H1 (cell line): ENCODE results near the gene SLC19A1. TPM values are rescaled to one million over a fixed set of nuclear protein-coding genes. Genes with fewer than 3 reads are reported as not detected.

Experiments used
- CTCF ChIA-PET: fragments of 300-600 bp; sonication (Branson Sonifier 250); formaldehyde crosslinking; loops from one replicate; lab custom pipeline; 2021; ENCODE audit not compliant: partially characterized antibody; lab: Charles Lee
- POLR2A ChIA-PET: fragments of 300-600 bp; sonication (Branson Sonifier 250); formaldehyde crosslinking; loops from one replicate; lab custom pipeline; 2021; ENCODE audit warnings: inconsistent platforms; ENCODE audit not compliant: partially characterized antibody; lab: Charles Lee
- DNase-seq, 2 experiments: peaks; one replicate each; pipeline versions ENCODE4 v3.0.0 to v3.0.0-alpha.2; 2010 to 2022; ENCODE audit warnings: low spot score in 2 of 2, low read depth in 1 of 2, mixed read lengths in 1 of 2
- FAIRE-seq: peaks from 2 replicates; lab custom pipeline; 2011; peaks lifted over from hg19 to GRCh38; lab: Jason Lieb, UNC
- H2AFZ ChIP-seq: 2 replicates; pipeline ENCODE4 v1.8.1; 2012; ENCODE audit warnings: low read length, inconsistent platforms
- H2AK5ac ChIP-seq: 2 replicates; pipeline ENCODE4 v1.6.1; 2013; ENCODE audit warnings: low read depth, low read length
- H2BK120ac ChIP-seq: replicated peaks from 2 replicates; pipeline ENCODE3; 2013; ENCODE audit warnings: low read depth, low read length, inconsistent platforms
- H2BK12ac ChIP-seq: 2 replicates; pipeline ENCODE4 v1.6.1; 2013; ENCODE audit warnings: low read depth, low read length
- H2BK15ac ChIP-seq: 2 replicates; pipeline ENCODE4 v1.6.1; 2013; ENCODE audit warnings: low read length
- H2BK20ac ChIP-seq: 2 replicates; pipeline ENCODE4 v1.6.1; 2013; ENCODE audit warnings: low read length
- H2BK5ac ChIP-seq: 2 replicates; pipeline ENCODE4 v1.6.1; 2013; ENCODE audit warnings: low read depth, low read length
- H3K14ac ChIP-seq: 2 replicates; pipeline ENCODE4 v1.6.1; 2013; ENCODE audit warnings: inconsistent platforms; ENCODE audit not compliant: insufficient read length
- H3K18ac ChIP-seq: 2 replicates; pipeline ENCODE4 v1.6.1; 2013; ENCODE audit warnings: low read length; ENCODE audit errors: extremely low read depth
- H3K23ac ChIP-seq: 2 replicates; pipeline ENCODE4 v1.6.1; 2013; ENCODE audit warnings: inconsistent platforms; ENCODE audit not compliant: insufficient read length
- H3K23me2 ChIP-seq: 2 replicates; pipeline ENCODE4 v1.6.1; 2013; ENCODE audit warnings: low read depth, low read length
- H3K27ac ChIP-seq: 2 replicates; pipeline ENCODE4 v1.6.1; 2011; ENCODE audit warnings: low read depth, low read length, inconsistent platforms
- H3K27me3 ChIP-seq, 4 experiments: replicated peaks in 1 of 4; 1 replicate in 1 of 4; 2 replicates in 3 of 4; pipeline versions ENCODE4 v1.6.1 to v1.8.1; 2011 to 2013; ENCODE audit warnings: low read length in 3 of 4, mild to moderate bottlenecking in 3 of 4, inconsistent platforms in 2 of 4, mixed read lengths in 2 of 4, moderate library complexity in 1 of 4; ENCODE audit not compliant: control insufficient read depth in 3 of 4, insufficient read depth in 3 of 4; ENCODE audit errors: extremely low read depth in 1 of 4
- H3K36me3 ChIP-seq, 4 experiments: 2 replicates each; pipeline versions ENCODE4 v1.6.1 to v1.8.1; 2011 to 2013; ENCODE audit warnings: mild to moderate bottlenecking in 4 of 4, low read length in 3 of 4, moderate library complexity in 2 of 4, control low read depth in 1 of 4, inconsistent platforms in 1 of 4; ENCODE audit not compliant: insufficient read depth in 4 of 4, control insufficient read depth in 2 of 4
- H3K4ac ChIP-seq: replicated peaks from 2 replicates; pipeline ENCODE3; 2013; ENCODE audit warnings: low read length, low read depth, mixed read lengths, inconsistent platforms; ENCODE audit not compliant: insufficient read length
- H3K4me1 ChIP-seq, 4 experiments: replicated peaks in 1 of 4; 1 replicate in 1 of 4; 2 replicates in 3 of 4; pipeline versions ENCODE4 v1.6.1 to v1.8.1; 2011 to 2013; ENCODE audit warnings: low read length in 3 of 4, inconsistent platforms in 2 of 4, mixed read lengths in 1 of 4; ENCODE audit not compliant: insufficient read depth in 4 of 4, control insufficient read depth in 3 of 4
- H3K4me2 ChIP-seq, 2 experiments: 2 replicates each; pipeline versions ENCODE4 v1.6.1 to v1.8.1; 2011 to 2013; ENCODE audit warnings: low read depth in 2 of 2, low read length in 2 of 2, control low read depth in 1 of 2, inconsistent platforms in 1 of 2, mild to moderate bottlenecking in 1 of 2; ENCODE audit not compliant: insufficient read depth in 1 of 2
- H3K4me3 ChIP-seq, 4 experiments: fragments of 200-600, 300-600 bp in 1 of 4; sonication (generic), shearing (Covaris generic), sonication (Bioruptor Twin) in 1 of 4; 2 replicates each; pipeline versions ENCODE4 v1.5.1 to v1.8.1; 2011 to 2016; ENCODE audit warnings: low read length in 4 of 4, low read depth in 3 of 4, control low read depth in 2 of 4, inconsistent platforms in 2 of 4, mild to moderate bottlenecking in 2 of 4, mixed read lengths in 1 of 4, moderate library complexity in 1 of 4; ENCODE audit not compliant: insufficient read depth in 2 of 4; ENCODE audit errors: extremely low read depth in 1 of 4
- H3K56ac ChIP-seq: replicated peaks from 2 replicates; pipeline ENCODE3; 2013; ENCODE audit warnings: low read depth, mild to moderate bottlenecking, mixed read lengths, low read length, inconsistent platforms; ENCODE audit not compliant: insufficient read length
- H3K79me1 ChIP-seq: 2 replicates; pipeline ENCODE4 v1.6.1; 2013; ENCODE audit warnings: low read depth, low read length, control low read depth
- H3K79me2 ChIP-seq, 2 experiments: 2 replicates each; pipeline versions ENCODE4 v1.6.1 to v1.8.1; 2012 to 2013; ENCODE audit warnings: low read length in 2 of 2, mild to moderate bottlenecking in 2 of 2, inconsistent platforms in 1 of 2; ENCODE audit not compliant: insufficient read depth in 2 of 2, control insufficient read depth in 1 of 2
- H3K9ac ChIP-seq, 4 experiments: replicated peaks in 1 of 4; 1 replicate in 1 of 4; 2 replicates in 3 of 4; pipeline versions ENCODE4 v1.6.1 to v1.8.1; 2011 to 2013; ENCODE audit warnings: low read depth in 3 of 4, low read length in 3 of 4, control low read depth in 2 of 4, mild to moderate bottlenecking in 2 of 4, moderate library complexity in 2 of 4, inconsistent platforms in 1 of 4; ENCODE audit errors: extremely low read depth in 1 of 4
- H3K9me3 ChIP-seq, 2 experiments: 2 replicates each; pipeline versions ENCODE4 v1.6.1 to v1.8.1; 2012 to 2013; ENCODE audit warnings: mild to moderate bottlenecking in 2 of 2, moderate library complexity in 2 of 2, control low read depth in 1 of 2, inconsistent platforms in 1 of 2, low read depth in 1 of 2, low read length in 1 of 2, mixed read lengths in 1 of 2; ENCODE audit not compliant: insufficient read depth in 2 of 2
- H4K20me1 ChIP-seq, 2 experiments: replicated peaks in 1 of 2; 2 replicates each; pipeline versions ENCODE3 to v1.8.1; 2011 to 2013; ENCODE audit warnings: inconsistent platforms in 2 of 2, low read length in 2 of 2, mild to moderate bottlenecking in 1 of 2; ENCODE audit not compliant: insufficient read depth in 2 of 2, control insufficient read depth in 1 of 2
- H4K5ac ChIP-seq: 2 replicates; pipeline ENCODE4 v1.6.1; 2013; ENCODE audit warnings: low read length, low read depth, mixed read lengths, inconsistent platforms; ENCODE audit not compliant: insufficient read length
- H4K8ac ChIP-seq: 2 replicates; pipeline ENCODE4 v1.8.0; 2013; ENCODE audit warnings: mild to moderate bottlenecking, moderate library complexity, low read length, inconsistent platforms; ENCODE audit not compliant: insufficient read depth; ENCODE audit errors: extremely low read depth
- H4K91ac ChIP-seq: replicated peaks from 2 replicates; pipeline ENCODE3; 2013; ENCODE audit warnings: low read length, mixed read lengths, inconsistent platforms; ENCODE audit not compliant: insufficient read length
- ASH2L ChIP-seq: fragments of 200-600, 300-600 bp; sonication (generic); IDR thresholded peaks from one replicate; pipeline ENCODE4 v1.7.1; 2017; ENCODE audit warnings: low read length
- CTBP2 ChIP-seq: IDR thresholded peaks from 2 replicates; pipeline ENCODE4 v1.7.0; 2011; ENCODE audit warnings: borderline replicate concordance, mild to moderate bottlenecking, moderate library complexity, mixed read lengths, low read length; ENCODE audit not compliant: insufficient read depth, insufficient read length
- JUN ChIP-seq: IDR thresholded peaks from 2 replicates; pipeline ENCODE4 v1.6.1; 2011; ENCODE audit warnings: low read depth, mild to moderate bottlenecking, improper control_type of control experiment, low read length
- JUND ChIP-seq: IDR thresholded peaks from 2 replicates; pipeline ENCODE4 v1.6.1; 2011; ENCODE audit warnings: mild to moderate bottlenecking, improper control_type of control experiment, low read length
- KDM4A ChIP-seq: IDR thresholded peaks from one replicate; pipeline ENCODE4 v1.7.1; 2012; ENCODE audit warnings: low read depth, mild to moderate bottlenecking, moderate library complexity, low read length, inconsistent platforms; ENCODE audit not compliant: severe bottlenecking
- KDM5A ChIP-seq: fragments of 200-600 bp; IDR thresholded peaks from 2 replicates; pipeline ENCODE4 v1.7.1; 2012; ENCODE audit warnings: mild to moderate bottlenecking, low read length, inconsistent platforms, mixed read lengths
- RBBP5 ChIP-seq: IDR thresholded peaks from 2 replicates; pipeline ENCODE4 v1.7.1; 2012; ENCODE audit warnings: low read depth, mild to moderate bottlenecking, inconsistent platforms, low read length, moderate library complexity, borderline replicate concordance
- SIX5 ChIP-seq: IDR thresholded peaks from 2 replicates; pipeline ENCODE4 v1.6.1; 2011; ENCODE audit warnings: mild to moderate bottlenecking, low read depth, low read length
- TEAD4 ChIP-seq: IDR thresholded peaks from 2 replicates; pipeline ENCODE4 v1.6.1; 2012; ENCODE audit warnings: low read depth, low read length, inconsistent platforms, mixed read lengths
- WGBS, 2 experiments: shearing (Covaris generic) in 1 of 2; methylation state at CpG; one replicate each; pipeline versions ENCODE4 v1.1.6 to v1.1.7; 2013 to 2015; ENCODE audit warnings: low lambda C conversion rate in 2 of 2, mixed read lengths in 2 of 2, inconsistent platforms in 1 of 2, low coverage in 1 of 2, missing lambda C conversion rate in 1 of 2; ENCODE audit not compliant: insufficient replicate concordance in 2 of 2, insufficient coverage in 1 of 2, insufficient read length in 1 of 2; ENCODE audit errors: extremely low coverage in 1 of 2, missing lambda C conversion rate in 1 of 2; 5-methylcytosine and 5-hydroxymethylcytosine counted together
- polyA plus RNA-seq, 7 experiments: library from polyadenylated mRNA; depleted of rRNA in 3 of 7; stranded (reverse) in 5 of 7; unstranded in 2 of 7; fragments of >200 nt in 5 of 7; fragments of 200-250 nt in 2 of 7; gene quantifications; 1 replicate in 5 of 7; 2 replicates in 1 of 7; 4 replicates in 1 of 7; pipeline versions ENCODE4 v1.2.1 to v1.2.3, GENCODE V29; 2011 to 2013; ENCODE audit warnings: missing spikeins in 2 of 7, mixed read lengths in 2 of 7
- total RNA-seq: library from RNA; stranded (reverse); fragmentation: NEBNext Ultra II Directional; extraction: Animal tissue kit (Norgen Biotek cat#: 25700); gene quantifications from 2 replicates; pipeline ENCODE4 v1.2.1, GENCODE V29; 2021

The SLC19A1 gene
- total and polyA plus RNA-seq, 2 of the 8 experiments (the other 6 are each of a cell fraction or from before 2014, with no cell fraction given), result 31.6 to 43.8 TPM

- H3K18ac ChIP-seq, result no peak overlapping the region
- CTCF ChIA-PET, result interaction anchor here (2.4 kb wide), 1 partner anchor 17 kb away, joined by 8 read pairs; no protein-coding TSS in a partner anchor
- H2BK20ac ChIP-seq, result no peak overlapping the region
- H2BK120ac ChIP-seq, result no peak overlapping the region
- H3K4ac ChIP-seq, result no peak overlapping the region
- H3K14ac ChIP-seq, result no peak overlapping the region
- H3K79me2 ChIP-seq, result no peaks in the 10 kb centered on the region
- no peak overlapping the region for H3K27ac ChIP-seq
- no peak overlapping the region for H3K23ac ChIP-seq
- H3K79me1 ChIP-seq, result no peaks in the 10 kb centered on the region
- H2AFZ ChIP-seq, result no peak overlapping the region
- POLR2A ChIA-PET, result no interaction called here
- no peak overlapping the region for H2BK12ac ChIP-seq
- no peak overlapping the region for H4K5ac ChIP-seq
- H3K23me2 ChIP-seq, result no peaks in the 10 kb centered on the region
- no peaks in the 10 kb centered on the region; a peak in 2 of 7 replicates for H3K27me3 ChIP-seq
- H2BK5ac ChIP-seq, result no peak overlapping the region
- H4K8ac ChIP-seq, result no peak overlapping the region
- no peak overlapping the region for H3K4me3 ChIP-seq
- peaks cover 0 to 6% (median under 1%) of the 10 kb centered on the region in 4 experiments; a peak in 2 of 7 replicates for H3K4me1 ChIP-seq
- no peak overlapping the region for H3K4me2 ChIP-seq
- H2BK15ac ChIP-seq, result no peak overlapping the region
- H3K9ac ChIP-seq, result no peak overlapping the region; a peak in 2 of 7 replicates
- DNase-seq, result peak in 1 of 2 experiments; percentile 3
- no peaks in the 10 kb centered on the region for H4K20me1 ChIP-seq
- TF ChIP-seq JUND (no peak), KDM4A (no peak), ASH2L (no peak), CTBP2 (no peak), KDM5A (no peak), JUN (no peak), RBBP5 (no peak), TEAD4 (no peak), SIX5 (no peak)
- TF ChIP-seq, all 59 proteins: peak for 0
- Histone ChIP-seq H4K91ac (no peak overlapping the region), H3K36me3 (no peaks in the 10 kb centered on the region), H3K9me3 (peaks cover 9% of the 10 kb centered on the region in 2 experiments), H2AK5ac (no peak overlapping the region), H3K56ac (no peak overlapping the region)
- FAIRE-seq, result no peak
- WGBS, 2 experiments, result 94% methylated on average over 16 of the region's 29 CpGs; no CpG with 5 or more reads in 1 of the 2 experiments
Measured at GRCh38 chr21:45579383-45580180, 37.3 kb upstream of the SLC19A1 start.
